ENCODE measurements around the gene LAT. TPM values are rescaled to one million over a fixed set of nuclear protein-coding genes. Genes with fewer than 3 reads are reported as not detected.
A peak's percentile ranks its signal among the peaks of the same experiment; 100 is the strongest.

The LAT gene
- total RNA-seq (10 to 100 TPM; 28.6 to 38.9 (median 32.2) TPM), polyA plus RNA-seq (10 to 100 TPM; 32.1 to 54.2 (median 48.8) TPM)
- long read RNA-seq, donor 1, partial matches to known transcripts, result 0 of 6 reads
- long read RNA-seq, donor 1, other reads (novel, unspliced or antisense), result 0 of 6 reads
- long read RNA-seq, donor 2, partial matches to known transcripts, result 0 of 4 reads
- long read RNA-seq, donor 2, other reads (novel, unspliced or antisense), result 0 of 4 reads

DNA sequence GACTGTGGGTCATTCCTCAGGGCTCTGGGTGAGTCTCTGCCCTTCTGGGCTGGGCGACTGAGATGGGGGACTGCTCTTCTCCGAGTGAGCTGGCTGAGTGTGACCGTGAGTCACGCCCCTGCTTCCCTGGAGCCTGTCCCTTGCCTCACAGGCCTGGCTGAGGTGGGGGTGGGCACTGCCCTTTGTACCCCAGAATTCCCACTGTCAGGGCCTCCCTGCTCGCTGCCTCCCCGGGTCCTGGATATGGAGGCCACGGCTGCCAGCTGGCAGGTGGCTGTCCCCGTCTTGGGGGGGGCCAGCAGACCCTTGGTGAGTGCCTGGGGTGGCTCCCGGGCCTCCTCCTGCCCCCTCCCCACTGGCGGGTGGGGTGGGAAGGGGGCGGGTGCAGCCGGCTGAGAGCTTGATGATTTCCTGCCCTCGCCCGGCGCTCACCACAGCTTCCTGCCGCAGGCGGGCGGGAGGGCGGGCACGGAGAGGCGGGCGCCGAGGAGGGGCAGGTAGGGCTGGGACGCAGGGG, at the start of gene LAT:
LAT (plus strand) TSS at position 434 of the 517 bp plus-strand sequence. CDS start 366 bp downstream, outside the sequence.
- 6 to 30% (median 16%) methylated on average over 2 to 24 of the region's 24 CpGs for WGBS, 5 donors
- no peaks in the 10 kb centered on the region for H3K27me3 ChIP-seq (replicated peaks in 1 of 7)
- H3K36me3 ChIP-seq, result peaks cover 7 to 100% (median 74%) of the 10 kb centered on the region in 6 donors
- H3K27ac ChIP-seq, result peak within 1 kb of the TSS; percentile 34 to 90 (median 78)
- TF ChIP-seq POLR2AphosphoS5 (IDR thresholded peaks at IDR 0.05) (peak; percentile 12 to 76 (median 61)), POLR2A (IDR thresholded peaks at IDR 0.05) (no peak), CTCF (IDR thresholded peaks at IDR 0.05 in 8 of 11, conservative IDR thresholded peaks at IDR 0.05 in 3 of 11) (no peak)
- H3K4me3 ChIP-seq, result peak within 1 kb of the TSS; percentile 31 to 75 (median 44)
- peak; percentile 94 for DNase-seq
- H3K4me1 ChIP-seq, result peaks cover 10 to 67% (median 24%) of the 10 kb centered on the region in 6 donors
- peaks cover 0 to 21% (median 15%) of the 10 kb centered on the region in 8 donors for H3K9me3 ChIP-seq
- intact Hi-C loops (cut with DNase I; ENCODE audit: low total_unique reads), result no loop called here

GRCh38 chr16:28935346-28935745, 49.5 kb upstream of the LAT start:
- no peak overlapping the region for H3K4me3 ChIP-seq
- H3K27me3 ChIP-seq (replicated peaks in 1 of 7), result no peaks in the 10 kb centered on the region
- no peak for TF ChIP-seq POLR2A (IDR thresholded peaks at IDR 0.05)
- no peak for TF ChIP-seq POLR2AphosphoS5 (IDR thresholded peaks at IDR 0.05)
- no peak for TF ChIP-seq CTCF (IDR thresholded peaks at IDR 0.05 in 8 of 11, conservative IDR thresholded peaks at IDR 0.05 in 3 of 11)
- H3K27ac ChIP-seq, result no peak overlapping the region
- peaks cover 11 to 63% (median 31%) of the 10 kb centered on the region in 6 donors for H3K4me1 ChIP-seq
- DNase-seq, result no peak
- 95 to 100% (median 97%) methylated on average over 3 to 4 of the region's 4 CpGs for WGBS, 5 donors
- no peaks in the 10 kb centered on the region for H3K9me3 ChIP-seq
- intact Hi-C loops (cut with DNase I; ENCODE audit: low total_unique reads), result no loop called here
- H3K36me3 ChIP-seq, result peaks cover 0 to 53% (median 0%) of the 10 kb centered on the region in 6 donors

GRCh38 chr16:28935924-28936783, 48.7 kb upstream of the LAT start:
- WGBS, 5 donors, result 30 to 39% (median 35%) methylated on average over 35 to 36 of the region's 36 CpGs
- peak; percentile 94 for DNase-seq
- Histone ChIP-seq H3K4me3 (peak overlapping the region in 6 of 8 donors; percentile 19 to 57 (median 28)), H3K36me3 (peaks cover 0 to 53% (median 0%) of the 10 kb centered on the region in 6 donors), H3K4me1 (peaks cover 6 to 55% (median 25%) of the 10 kb centered on the region in 6 donors), H3K9me3 (no peaks in the 10 kb centered on the region), H3K27ac (peak overlapping the region in 5 of 8 donors; percentile 34 to 70 (median 45)), H3K27me3 (replicated peaks in 1 of 7) (no peaks in the 10 kb centered on the region)
- TF ChIP-seq POLR2AphosphoS5 (IDR thresholded peaks at IDR 0.05) (peak in 2 of 3 donors; percentile 52 to 70), POLR2A (IDR thresholded peaks at IDR 0.05) (no peak), CTCF (IDR thresholded peaks at IDR 0.05 in 8 of 11, conservative IDR thresholded peaks at IDR 0.05 in 3 of 11) (no peak)
- intact Hi-C loops (cut with DNase I; ENCODE audit: low total_unique reads), result no loop called here

Measured in spleen (tissue), 13 donors.